ENCODE measurements around the gene CENPVL1. TPM values are rescaled to one million over a fixed set of nuclear protein-coding genes. Genes with fewer than 3 reads are reported as not detected.

CENPVL1 gene
- total and polyA plus RNA-seq, 2 of the 4 experiments (the other 2 are of a cell fraction): not detected

DNA sequence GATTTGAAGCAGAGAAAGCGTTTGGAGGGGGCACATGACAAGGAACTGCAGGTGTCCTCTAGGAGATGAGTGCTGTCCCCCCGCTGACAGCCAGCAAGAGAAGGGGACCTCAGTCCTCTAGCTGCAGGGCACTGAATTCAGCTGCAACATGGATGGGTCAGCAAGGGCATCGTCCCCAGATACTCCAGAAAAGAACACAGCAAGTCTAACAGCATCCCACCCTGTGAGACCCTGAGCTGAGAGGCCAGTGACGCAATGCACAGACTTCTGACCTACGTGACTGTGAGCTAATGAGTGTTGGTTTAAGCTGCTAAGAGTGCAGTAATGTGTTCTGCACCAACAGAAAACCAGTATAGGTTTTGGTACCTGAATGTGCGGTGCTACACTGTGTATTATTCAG lies 16.1 kb upstream of the CENPVL1 start:
- no peak overlapping the region for H3K9ac ChIP-seq (ENCODE audit: low read depth, low read length)
- in situ Hi-C loops (cut with MboI; ENCODE audit: low sequenced_read_pairs) (no loop called here), dilution Hi-C loops (cut with HindIII; ENCODE audit: low sequenced_read_pairs, unreplicated experiment) (no loop called here), intact Hi-C loops (cut with micrococcal nuclease) (no loop called here)
- H4K20me1 ChIP-seq (ENCODE audit: insufficient read depth, low read length): no peaks in the 10 kb centered on the region
- H2AK5ac ChIP-seq (ENCODE audit: low read depth, low read length): no peak overlapping the region
- WGBS, 2 experiments (ENCODE audit: extremely low coverage in 2 of 2, insufficient read length in 1 of 2): no CpG with 5 or more reads among the region's 6 CpGs
- H3K9me3 ChIP-seq (ENCODE audit: control insufficient read depth, insufficient read depth, low read length): no peaks in the 10 kb centered on the region
- no peaks in the 10 kb centered on the region for H3K36me3 ChIP-seq (ENCODE audit: control insufficient read depth, insufficient read depth, low read length)
- DNase-seq: no peak
- H3K4me1 ChIP-seq (ENCODE audit: control insufficient read depth, insufficient read depth, low read length): no peaks in the 10 kb centered on the region
- POLR2A ChIA-PET (ENCODE audit: unreplicated experiment): no interaction called here
- H3K14ac ChIP-seq (replicated peaks; ENCODE audit: low read depth, low read length): no peak overlapping the region
- H2AFZ ChIP-seq (replicated peaks; ENCODE audit: low read length, poor library complexity): no peak overlapping the region
- H2BK5ac ChIP-seq (ENCODE audit: low read depth, low read length, poor library complexity, severe bottlenecking): no peak overlapping the region
- no peak overlapping the region for H4K91ac ChIP-seq (ENCODE audit: insufficient read depth, low read depth, low read length)
- no peak overlapping the region for H2AK9ac ChIP-seq (replicated peaks; ENCODE audit: low read depth, low read length, poor library complexity)
- H3K9me1 ChIP-seq (ENCODE audit: insufficient read depth, low read length): no peaks in the 10 kb centered on the region
- no peaks in the 10 kb centered on the region for H3K79me1 ChIP-seq (ENCODE audit: low read depth in 1 of 2, low read length in 2 of 2)
- H3K27ac ChIP-seq (ENCODE audit: insufficient read depth, low read length): no peak overlapping the region
- CTCF ChIA-PET: no interaction called here
- no peak overlapping the region for H3K56ac ChIP-seq (ENCODE audit: extremely low read depth, insufficient read depth, low read length)
- TF ChIP-seq BHLHE40 (IDR thresholded peaks at IDR 0.05; ENCODE audit: low read depth, low read length): no peak
- TF ChIP-seq RCOR1 (IDR thresholded peaks at IDR 0.05; ENCODE audit: insufficient replicate concordance, low read length): no peak
- no peak for TF ChIP-seq MXI1 (IDR thresholded peaks at IDR 0.05; ENCODE audit: borderline replicate concordance, low read depth, low read length)
- no peak for TF ChIP-seq MAFK (IDR thresholded peaks at IDR 0.05; ENCODE audit: low read depth, low read length)
- H3K27me3 ChIP-seq (ENCODE audit: control insufficient read depth, insufficient read depth, low read length): peaks cover 4% of the 10 kb centered on the region; the same call in 1 of the 2 replicates
- H3K23ac ChIP-seq (ENCODE audit: low read depth, low read length): no peak overlapping the region
- no peak overlapping the region for H2BK20ac ChIP-seq (ENCODE audit: low read depth, low read length)
- no peak overlapping the region for H3K4ac ChIP-seq (ENCODE audit: low read depth, low read length)
- BruUV-seq (replicated peaks): no TSS peak
- no peak for ATAC-seq (ENCODE audit: low read depth)
- H2BK15ac ChIP-seq (ENCODE audit: low read depth, low read length): no peak overlapping the region
- H4K5ac ChIP-seq (ENCODE audit: low read depth, low read length): no peak overlapping the region
- H3K18ac ChIP-seq (ENCODE audit: low read depth, low read length): no peak overlapping the region
- no peak overlapping the region for H2BK120ac ChIP-seq (ENCODE audit: low read depth, low read length)
- no peak overlapping the region for H4K8ac ChIP-seq (ENCODE audit: low read depth in 2 of 2, low read length in 2 of 2)
- no peak overlapping the region for H3K4me2 ChIP-seq (ENCODE audit: low read depth, low read length)
- no peak overlapping the region for H3K4me3 ChIP-seq (ENCODE audit: insufficient read depth, low read depth, low read length)
